ENCODE measurements around the gene KBTBD4. TPM values are rescaled to one million over a fixed set of nuclear protein-coding genes. Genes with fewer than 3 reads are reported as not detected.
"Not testable (repeated sequence)": the region's sequence is repeated elsewhere in the genome, so short reads cannot be mapped to it uniquely, and the experiment has no call there.

KBTBD4 gene
- total RNA-seq, 1 experiment from 2014 or later = 13.2 TPM

DNA sequence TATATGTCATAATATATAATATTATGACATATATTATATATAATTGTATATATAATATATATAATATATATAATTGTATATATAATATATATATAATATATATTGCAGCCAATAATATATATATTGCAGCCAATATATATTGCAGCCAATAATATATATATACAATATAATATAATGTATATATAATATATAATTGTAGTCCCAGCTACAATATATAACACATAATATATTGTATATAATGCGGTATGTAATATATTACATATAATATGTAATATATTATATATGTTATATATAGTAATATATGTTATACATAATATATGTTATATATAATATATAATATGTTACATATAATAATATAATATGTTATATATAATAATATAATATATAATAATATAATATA, 20.1 kb downstream of the KBTBD4 start:
- no peaks in the 10 kb centered on the region for H3K27me3 ChIP-seq (ENCODE audit: insufficient read depth, low read length)

DNA sequence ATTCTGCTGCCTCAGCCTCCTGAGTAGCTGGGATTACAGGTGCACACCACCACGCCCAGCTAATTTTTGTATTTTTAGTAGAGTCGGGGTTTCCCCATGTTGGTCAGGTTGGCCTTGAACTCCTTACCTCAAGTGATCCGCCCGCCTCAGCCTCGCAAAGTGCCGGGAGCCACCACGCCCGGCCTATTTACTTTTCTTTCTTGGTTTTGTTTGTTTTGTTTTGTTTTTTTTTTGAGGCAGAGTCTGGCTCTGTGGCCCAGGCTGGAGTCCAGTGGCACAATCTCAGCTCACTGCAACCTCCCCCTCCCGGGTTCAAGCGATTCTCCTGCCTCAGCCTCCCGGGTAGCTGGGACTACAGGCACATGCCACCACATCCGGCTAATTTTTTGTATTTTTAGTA, 21.8 kb downstream of the KBTBD4 start:
- POLR2A ChIA-PET; RAD21 ChIA-PET (ENCODE audit: low non-redundant PET in 1 of 2, low total read pairs in 2 of 2, uncharacterized antibody in 2 of 2, unreplicated experiment in 2 of 2): not testable (repeated sequence)
- intact Hi-C loops (cut with micrococcal nuclease) = loop anchor here (10.0 kb wide), 1 partner anchor 132 kb away; the partner anchor contains the start of gene PSMC3

More for the DNA sequence above, 20.1 kb downstream of the KBTBD4 start:
- ATAC-seq (no peak), DNase-seq (ENCODE audit: low read depth, low spot score) (no peak)
- H3K9me3 ChIP-seq (ENCODE audit: control insufficient read depth in 1 of 2, insufficient read depth in 1 of 2, low read depth in 1 of 2, low read length in 2 of 2) = no peaks in the 10 kb centered on the region
- no peak overlapping the region for H3K4me2 ChIP-seq (ENCODE audit: low read length)
- H3K9me2 ChIP-seq (ENCODE audit: insufficient read depth) = no peaks in the 10 kb centered on the region
- H3K79me2 ChIP-seq (ENCODE audit: insufficient read depth, low read length) = no peaks in the 10 kb centered on the region
- intact Hi-C loops (cut with micrococcal nuclease) = loop anchor here (10.0 kb wide), 1 partner anchor 134 kb away; the partner anchor contains the start of gene PSMC3
- H2AFZ ChIP-seq (ENCODE audit: low read depth, low read length, poor library complexity, severe bottlenecking) = no peak overlapping the region
- no TSS peak for BruUV-seq (replicated peaks)
- peaks cover 0 to 2% of the 10 kb centered on the region in 2 experiments; a peak in 2 of 4 replicates for H3K4me1 ChIP-seq (ENCODE audit: control insufficient read depth in 1 of 2, insufficient read depth in 2 of 2, low read length in 2 of 2)
- ChIA-PET POLR2A (no interaction called here), RAD21 (ENCODE audit: low non-redundant PET in 1 of 2, low total read pairs in 2 of 2, uncharacterized antibody in 2 of 2, unreplicated experiment in 2 of 2) (no interaction called here), CTCF (no interaction called here)
- H4K20me1 ChIP-seq (ENCODE audit: insufficient read depth) = no peaks in the 10 kb centered on the region
- no peak overlapping the region for H3K4me3 ChIP-seq (replicated peaks in 1 of 2; ENCODE audit: low read depth in 1 of 2, low read length in 2 of 2)
- no peak overlapping the region for H3K27ac ChIP-seq (ENCODE audit: low read depth, low read length)
- TF ChIP-seq TCF7L2 (IDR thresholded peaks at IDR 0.05; ENCODE audit: borderline replicate concordance, extremely low read depth, insufficient read depth, insufficient read length) = no peak
- TF ChIP-seq CEBPB (IDR thresholded peaks at IDR 0.05; ENCODE audit: low read depth) = no peak
- TF ChIP-seq ZFX (IDR thresholded peaks at IDR 0.05) = no peak
- no peak for TF ChIP-seq EGR1 (IDR thresholded peaks at IDR 0.05; ENCODE audit: low read depth)
- no peak overlapping the region for H3K9ac ChIP-seq (ENCODE audit: low read length)
- H3K36me3 ChIP-seq (ENCODE audit: control insufficient read depth in 1 of 2, insufficient read depth in 2 of 2, low read length in 2 of 2) = no peaks in the 10 kb centered on the region

More for the DNA sequence above, 21.8 kb downstream of the KBTBD4 start:
- H3K9me3 ChIP-seq (ENCODE audit: control insufficient read depth in 1 of 2, insufficient read depth in 1 of 2, low read depth in 1 of 2, low read length in 2 of 2); BruUV-seq (replicated peaks); H3K36me3 ChIP-seq (ENCODE audit: control insufficient read depth in 1 of 2, insufficient read depth in 2 of 2, low read length in 2 of 2); H3K9me2 ChIP-seq (ENCODE audit: insufficient read depth); H3K27me3 ChIP-seq (ENCODE audit: insufficient read depth, low read length); H3K4me1 ChIP-seq (ENCODE audit: control insufficient read depth in 1 of 2, insufficient read depth in 2 of 2, low read length in 2 of 2); CTCF ChIA-PET; H2AFZ ChIP-seq (ENCODE audit: low read depth, low read length, poor library complexity, severe bottlenecking); H3K4me2 ChIP-seq (ENCODE audit: low read length); DNase-seq (ENCODE audit: low read depth, low spot score); H3K9ac ChIP-seq (ENCODE audit: low read length); H4K20me1 ChIP-seq (ENCODE audit: insufficient read depth); ATAC-seq; H3K4me3 ChIP-seq (replicated peaks in 1 of 2; ENCODE audit: low read depth in 1 of 2, low read length in 2 of 2); H3K27ac ChIP-seq (ENCODE audit: low read depth, low read length): not testable (repeated sequence)
- peaks cover 13% of the 10 kb centered on the region for H3K79me2 ChIP-seq (ENCODE audit: insufficient read depth, low read length)

Measured in HCT116 (cell line).